HFF-Myc (cell line): ENCODE data around the gene SP8.

Experiments used
- DNase-seq: peaks from one replicate; pipeline ENCODE4 v3.0.0-alpha.2; 2011; ENCODE audit warnings: low read depth; ENCODE audit errors: extremely low read depth
- H3K4me3 ChIP-seq: replicated peaks from 2 replicates; pipeline ENCODE4 v1.5.1; 2011; ENCODE audit warnings: low read depth, mild to moderate bottlenecking, control low read depth, low read length
- TF ChIP-seq, protein P1 (sequence below): IDR thresholded peaks from 2 replicates; pipeline ENCODE4 v1.5.1; 2012; ENCODE audit warnings: mild to moderate bottlenecking, low read depth, low read length, control low read depth; ENCODE audit errors: missing control alignments

SP8 gene

DNA sequence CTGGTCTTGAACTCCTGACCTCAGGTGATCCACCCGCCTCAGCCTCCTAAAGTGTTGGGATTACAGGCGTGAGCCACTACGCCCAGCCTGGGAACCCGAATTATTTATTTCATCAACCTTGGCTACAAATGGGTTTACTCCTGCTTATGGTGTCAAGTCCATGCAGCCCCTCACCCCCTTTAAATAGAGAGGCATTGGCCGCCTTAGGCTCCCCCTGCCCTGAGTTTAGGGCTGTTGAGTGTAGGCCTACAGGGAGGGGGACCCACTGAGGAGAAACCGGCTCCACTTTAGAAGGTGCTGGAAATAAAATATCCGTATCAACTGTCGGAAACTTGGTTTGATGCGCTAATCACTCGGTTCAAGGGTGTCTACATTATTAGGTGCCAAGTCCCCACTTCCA, 8.7 kb upstream of the SP8 start:
- no peak for DNase-seq
- TF ChIP-seq, protein P1, sequence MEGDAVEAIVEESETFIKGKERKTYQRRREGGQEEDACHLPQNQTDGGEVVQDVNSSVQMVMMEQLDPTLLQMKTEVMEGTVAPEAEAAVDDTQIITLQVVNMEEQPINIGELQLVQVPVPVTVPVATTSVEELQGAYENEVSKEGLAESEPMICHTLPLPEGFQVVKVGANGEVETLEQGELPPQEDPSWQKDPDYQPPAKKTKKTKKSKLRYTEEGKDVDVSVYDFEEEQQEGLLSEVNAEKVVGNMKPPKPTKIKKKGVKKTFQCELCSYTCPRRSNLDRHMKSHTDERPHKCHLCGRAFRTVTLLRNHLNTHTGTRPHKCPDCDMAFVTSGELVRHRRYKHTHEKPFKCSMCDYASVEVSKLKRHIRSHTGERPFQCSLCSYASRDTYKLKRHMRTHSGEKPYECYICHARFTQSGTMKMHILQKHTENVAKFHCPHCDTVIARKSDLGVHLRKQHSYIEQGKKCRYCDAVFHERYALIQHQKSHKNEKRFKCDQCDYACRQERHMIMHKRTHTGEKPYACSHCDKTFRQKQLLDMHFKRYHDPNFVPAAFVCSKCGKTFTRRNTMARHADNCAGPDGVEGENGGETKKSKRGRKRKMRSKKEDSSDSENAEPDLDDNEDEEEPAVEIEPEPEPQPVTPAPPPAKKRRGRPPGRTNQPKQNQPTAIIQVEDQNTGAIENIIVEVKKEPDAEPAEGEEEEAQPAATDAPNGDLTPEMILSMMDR: no peak
- no peak overlapping the region for H3K4me3 ChIP-seq

DNA sequence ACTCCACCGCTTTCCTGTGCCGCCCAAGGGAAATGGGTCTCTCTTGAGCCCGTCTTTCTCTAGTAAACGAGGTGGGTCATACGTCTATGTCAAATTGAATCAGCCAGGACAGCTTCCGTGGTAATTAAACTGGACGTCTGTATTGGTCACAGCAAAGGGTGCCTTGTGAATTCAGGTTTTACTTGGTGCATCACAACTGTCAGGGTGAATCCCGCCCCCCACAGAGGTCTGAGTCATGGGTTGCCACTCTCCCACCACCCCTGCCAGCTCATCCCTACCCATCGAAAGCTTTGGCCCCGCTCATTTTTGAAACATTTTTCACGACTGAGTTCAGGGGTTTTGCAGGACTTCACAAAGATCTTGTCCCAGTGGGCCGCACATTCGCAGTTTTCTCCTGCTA, 8.0 kb upstream of the SP8 start:
- H3K4me3 ChIP-seq: no peak overlapping the region
- no peak for DNase-seq
- TF ChIP-seq, protein P1: no peak

DNA sequence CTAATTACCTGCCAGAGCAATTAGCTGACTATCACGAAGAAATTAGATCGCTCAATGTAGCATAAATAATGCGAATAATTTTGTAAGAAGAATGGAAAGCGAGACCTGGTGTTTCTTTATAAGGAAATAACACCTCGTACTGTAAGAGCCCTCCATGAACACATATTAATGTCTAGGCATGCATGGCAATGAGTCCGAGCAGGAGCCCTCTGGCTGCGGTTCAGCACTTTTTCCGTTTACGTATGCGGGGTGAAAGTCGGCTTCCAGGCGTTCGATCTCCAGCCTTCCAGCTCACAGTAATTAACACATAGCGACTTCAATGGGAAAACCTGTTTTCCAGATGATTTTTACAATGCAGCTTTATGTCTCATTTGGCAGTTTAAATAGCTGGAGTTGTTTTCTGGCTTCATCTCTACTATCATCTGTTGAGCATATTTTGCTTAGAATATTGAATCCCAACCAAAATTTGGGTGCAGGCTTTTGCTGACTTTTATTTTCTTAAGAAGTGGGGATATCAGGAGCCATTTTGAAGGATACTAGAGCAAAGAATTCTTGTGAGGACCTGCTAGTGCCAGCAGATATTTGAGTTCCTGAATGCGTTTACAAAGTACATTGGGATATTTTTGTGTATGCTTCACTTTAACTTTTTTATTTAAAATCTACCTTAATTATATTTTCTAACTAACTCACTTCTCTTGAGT, 7.2 kb upstream of the SP8 start:
- TF ChIP-seq, protein P1: no peak

DNA sequence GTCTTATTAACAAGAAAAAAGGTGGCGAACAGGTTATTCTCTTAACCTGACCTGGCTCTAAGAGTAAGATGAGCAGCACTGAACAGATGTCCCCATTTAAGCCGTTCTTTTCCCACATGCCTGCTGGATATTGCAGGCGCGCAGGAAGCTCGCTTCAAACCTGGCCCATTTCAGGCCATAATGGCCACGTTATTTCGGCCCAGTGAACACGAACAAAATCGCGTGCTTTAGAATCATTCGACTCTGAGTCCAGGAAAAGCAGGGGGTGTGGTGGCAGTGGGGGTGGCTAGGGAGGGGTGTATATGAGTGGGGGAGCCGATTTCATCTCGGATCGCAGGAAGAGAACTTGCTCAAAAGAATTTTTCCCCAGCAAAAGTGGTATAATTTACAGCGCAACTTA, 6.6 kb upstream of the SP8 start:
- TF ChIP-seq, protein P1: no peak
- DNase-seq: no peak
- H3K4me3 ChIP-seq: no peak overlapping the region

More for the DNA sequence above, 7.2 kb upstream of the SP8 start:
- H3K4me3 ChIP-seq: no peak overlapping the region
- DNase-seq: no peak

DNA sequence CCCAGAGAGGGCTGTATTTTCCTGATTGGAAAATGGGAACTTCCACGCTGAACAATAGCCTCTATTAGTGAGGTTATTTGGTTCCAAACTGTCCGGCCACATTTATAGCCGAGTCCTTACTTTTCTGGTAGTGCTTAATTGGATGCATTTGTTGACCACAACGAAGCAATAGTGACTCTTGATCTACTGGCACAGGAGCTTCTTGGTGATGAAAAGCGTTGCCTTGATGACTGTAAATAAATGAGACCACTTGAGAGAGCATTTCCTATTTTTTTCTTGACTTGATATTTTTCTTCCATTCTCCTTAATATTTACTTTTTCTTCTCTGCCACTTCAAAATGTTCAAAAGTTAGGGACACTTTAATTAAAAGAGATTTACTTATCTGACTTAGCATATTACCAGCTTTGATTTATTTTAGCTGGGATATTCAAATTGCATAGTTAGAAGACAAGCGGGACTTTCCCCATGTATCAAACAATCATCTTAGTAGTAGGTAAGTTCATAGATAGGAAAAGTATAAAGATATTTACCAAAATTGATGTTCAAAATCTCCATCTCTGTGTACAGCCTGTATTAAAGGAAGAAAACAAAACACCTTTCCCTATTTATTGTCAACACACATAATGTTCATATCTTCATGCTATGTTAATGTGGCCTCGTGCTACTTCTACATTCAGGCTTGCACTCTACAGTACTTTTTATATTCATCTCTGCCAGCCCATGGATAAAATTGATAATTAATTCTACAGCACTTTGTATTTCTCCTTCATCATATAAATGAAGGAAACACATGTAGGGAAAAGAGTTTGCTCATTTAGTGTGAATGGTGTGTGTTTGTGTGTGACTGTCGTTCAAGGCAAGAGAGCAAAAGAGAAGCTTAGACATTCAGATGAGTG, 5.1 kb upstream of the SP8 start:
- DNase-seq: no peak
- H3K4me3 ChIP-seq: no peak overlapping the region
- TF ChIP-seq, protein P1: no peak

DNA sequence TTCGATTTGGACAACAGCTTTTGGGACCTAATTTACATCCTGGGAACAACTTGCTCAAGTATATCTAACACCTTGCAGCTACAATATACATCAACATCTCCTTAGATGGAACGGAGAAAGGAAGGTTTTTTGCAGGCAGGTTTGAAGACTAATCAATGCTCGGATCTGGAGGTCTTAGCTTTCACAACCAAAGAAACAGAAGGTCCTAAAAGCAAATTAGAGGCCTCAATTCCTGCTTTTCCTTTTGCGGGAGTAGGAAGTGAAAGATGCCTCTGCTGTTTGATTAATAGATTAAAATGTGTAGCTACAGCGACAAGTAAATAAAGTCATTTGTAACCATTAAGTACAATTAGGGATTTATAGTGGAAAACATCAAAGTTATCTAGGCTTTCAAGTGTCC, 3.7 kb upstream of the SP8 start:
- DNase-seq: no peak
- TF ChIP-seq, protein P1: no peak
- H3K4me3 ChIP-seq: no peak overlapping the region
